CD4-positive, alpha-beta T cell treated with Interleukin-10 for 1 hour (primary cell): ENCODE results near the gene ZEB2.

Experiments
- DNase-seq: peaks from one replicate; pipeline ENCODE4 v3.0.0-alpha.2; 2020

The ZEB2 gene

GRCh38 chr2:144493027-144493809 lies 26.7 kb downstream of the ZEB2 start:
- no peak for DNase-seq

GRCh38 chr2:144490857-144491256 lies 29.1 kb downstream of the ZEB2 start:
- DNase-seq = no peak

- DNase-seq = peak; percentile 38
Observed at GRCh38 chr2:144490017-144490416, 29.9 kb downstream of the ZEB2 start.

GRCh38 chr2:144489315-144489916 lies 30.5 kb downstream of the ZEB2 start:
- no peak for DNase-seq

- DNase-seq = no peak
Observed at GRCh38 chr2:144484201-144484948, 35.5 kb downstream of the ZEB2 start.

- no peak for DNase-seq
Observed at GRCh38 chr2:144481666-144482065, 38.3 kb downstream of the ZEB2 start.

- DNase-seq = no peak
Observed at GRCh38 chr2:144481109-144481508, 38.8 kb downstream of the ZEB2 start.

- DNase-seq = no peak
Observed at GRCh38 chr2:144480285-144480684, 39.6 kb downstream of the ZEB2 start.

- no peak for DNase-seq
Observed at GRCh38 chr2:144479659-144480058, 40.3 kb downstream of the ZEB2 start.

- DNase-seq = no peak
Observed at GRCh38 chr2:144479138-144479537, 40.8 kb downstream of the ZEB2 start.

GRCh38 chr2:144477957-144478311 lies 42.0 kb downstream of the ZEB2 start:
- DNase-seq = no peak

GRCh38 chr2:144477281-144477956 lies 42.5 kb downstream of the ZEB2 start:
- DNase-seq = no peak

- no peak for DNase-seq
Observed at GRCh38 chr2:144476682-144477081, 43.2 kb downstream of the ZEB2 start.

GRCh38 chr2:144475569-144476275 lies 44.2 kb downstream of the ZEB2 start:
- DNase-seq = no peak

GRCh38 chr2:144475044-144475443 lies 44.9 kb downstream of the ZEB2 start:
- DNase-seq = peak; percentile 42

GRCh38 chr2:144474017-144474416 lies 45.9 kb downstream of the ZEB2 start:
- no peak for DNase-seq

- no peak for DNase-seq
Observed at GRCh38 chr2:144472911-144473310, 47.0 kb downstream of the ZEB2 start.

GRCh38 chr2:144472046-144472412 lies 47.9 kb downstream of the ZEB2 start:
- no peak for DNase-seq

- DNase-seq = peak; percentile 39
Observed at GRCh38 chr2:144471305-144472045, 48.4 kb downstream of the ZEB2 start.

GRCh38 chr2:144470816-144471215 lies 49.1 kb downstream of the ZEB2 start:
- no peak for DNase-seq

GRCh38 chr2:144470334-144470733 lies 49.6 kb downstream of the ZEB2 start:
- DNase-seq = no peak

- DNase-seq = no peak
Observed at GRCh38 chr2:144469798-144470197, 50.1 kb downstream of the ZEB2 start.
